ENCODE measurements around the gene RBM39. TPM values are rescaled to one million over a fixed set of nuclear protein-coding genes. Genes with fewer than 3 reads are reported as not detected.
A peak's percentile ranks its signal among the peaks of the same experiment; 100 is the strongest.

RBM39 gene
- total and polyA plus RNA-seq, 9 of the 15 experiments (the other 6 are each of a cell fraction or from before 2014, with no cell fraction given): 143 to 319 (median 228) TPM

DNA sequence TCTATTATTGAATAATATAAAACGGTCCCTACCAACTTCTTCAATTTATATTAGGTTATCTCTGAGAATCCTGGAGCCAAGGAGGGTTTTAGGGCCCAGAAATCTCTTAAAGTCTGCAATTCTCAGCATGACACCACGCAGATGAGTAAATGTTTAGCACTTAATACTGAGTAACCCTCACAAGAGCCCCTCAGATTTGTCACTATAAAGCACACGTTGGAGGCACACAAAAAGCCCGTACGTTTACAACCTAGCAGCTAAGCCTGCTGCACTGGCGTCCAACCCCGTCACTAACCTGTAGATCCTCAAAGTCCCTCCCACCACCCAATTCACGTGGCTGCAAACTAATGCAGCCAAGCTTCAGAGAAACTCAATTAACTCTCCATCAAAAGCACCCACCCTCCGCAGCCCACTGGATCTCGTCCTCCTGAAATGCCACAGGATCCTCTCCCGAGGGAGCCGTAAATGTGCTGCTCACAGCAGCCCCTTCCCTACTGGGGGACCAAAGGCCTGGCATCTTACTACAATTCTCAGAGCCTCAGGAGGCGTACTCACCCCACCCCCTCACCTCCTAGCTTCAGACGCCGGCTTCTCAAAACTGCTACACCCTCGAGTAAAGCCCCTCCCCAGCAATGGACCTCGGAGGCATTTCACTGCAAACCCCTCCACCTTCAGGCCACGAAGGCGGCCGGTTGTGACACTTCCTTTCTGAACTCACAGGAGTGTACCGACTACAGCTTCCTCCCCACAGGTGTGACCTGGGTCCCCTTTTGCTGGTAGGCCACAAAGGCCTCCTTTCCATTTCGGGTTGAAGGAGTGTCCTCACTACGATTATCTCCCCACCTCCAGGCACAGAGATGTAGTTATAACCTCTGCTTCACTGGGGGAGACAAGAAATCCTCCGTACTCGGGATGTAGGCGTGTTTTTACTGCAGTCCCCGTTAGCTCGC lies 78.3 kb downstream of the RBM39 start (continued):
- TF ChIP-seq, protein P1, sequence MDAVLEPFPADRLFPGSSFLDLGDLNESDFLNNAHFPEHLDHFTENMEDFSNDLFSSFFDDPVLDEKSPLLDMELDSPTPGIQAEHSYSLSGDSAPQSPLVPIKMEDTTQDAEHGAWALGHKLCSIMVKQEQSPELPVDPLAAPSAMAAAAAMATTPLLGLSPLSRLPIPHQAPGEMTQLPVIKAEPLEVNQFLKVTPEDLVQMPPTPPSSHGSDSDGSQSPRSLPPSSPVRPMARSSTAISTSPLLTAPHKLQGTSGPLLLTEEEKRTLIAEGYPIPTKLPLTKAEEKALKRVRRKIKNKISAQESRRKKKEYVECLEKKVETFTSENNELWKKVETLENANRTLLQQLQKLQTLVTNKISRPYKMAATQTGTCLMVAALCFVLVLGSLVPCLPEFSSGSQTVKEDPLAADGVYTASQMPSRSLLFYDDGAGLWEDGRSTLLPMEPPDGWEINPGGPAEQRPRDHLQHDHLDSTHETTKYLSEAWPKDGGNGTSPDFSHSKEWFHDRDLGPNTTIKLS (IDR thresholded peaks at IDR 0.05; ENCODE audit: borderline replicate concordance, low read depth): no peak; the same call in 1 of the 2 replicates
- TF ChIP-seq, protein P2, sequence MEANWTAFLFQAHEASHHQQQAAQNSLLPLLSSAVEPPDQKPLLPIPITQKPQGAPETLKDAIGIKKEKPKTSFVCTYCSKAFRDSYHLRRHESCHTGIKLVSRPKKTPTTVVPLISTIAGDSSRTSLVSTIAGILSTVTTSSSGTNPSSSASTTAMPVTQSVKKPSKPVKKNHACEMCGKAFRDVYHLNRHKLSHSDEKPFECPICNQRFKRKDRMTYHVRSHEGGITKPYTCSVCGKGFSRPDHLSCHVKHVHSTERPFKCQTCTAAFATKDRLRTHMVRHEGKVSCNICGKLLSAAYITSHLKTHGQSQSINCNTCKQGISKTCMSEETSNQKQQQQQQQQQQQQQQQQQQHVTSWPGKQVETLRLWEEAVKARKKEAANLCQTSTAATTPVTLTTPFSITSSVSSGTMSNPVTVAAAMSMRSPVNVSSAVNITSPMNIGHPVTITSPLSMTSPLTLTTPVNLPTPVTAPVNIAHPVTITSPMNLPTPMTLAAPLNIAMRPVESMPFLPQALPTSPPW (CRISPR knock-in tag; IDR thresholded peaks at IDR 0.05): no peak
- no peak for TF ChIP-seq ZSCAN32 (CRISPR knock-in tag; IDR thresholded peaks at IDR 0.05)
- TF ChIP-seq ZBTB8A (IDR thresholded peaks at IDR 0.05; ENCODE audit: partially characterized antibody): no peak
- TF ChIP-seq SREBF2 (CRISPR knock-in tag; IDR thresholded peaks at IDR 0.05): no peak
- TF ChIP-seq PHF21A (IDR thresholded peaks at IDR 0.05; ENCODE audit: borderline replicate concordance, low read depth): no peak
- TF ChIP-seq ZNF785 (CRISPR knock-in tag; IDR thresholded peaks at IDR 0.05): no peak
- TF ChIP-seq SIX5 (IDR thresholded peaks at IDR 0.05; ENCODE audit: borderline replicate concordance in 1 of 2, insufficient read depth in 1 of 2, low read depth in 1 of 2, low read length in 2 of 2): no peak
- TF ChIP-seq TARDBP (IDR thresholded peaks at IDR 0.05): no peak
- no peak for TF ChIP-seq GABPB2 (CRISPR knock-in tag; conservative IDR thresholded peaks at IDR 0.05)
- no peak for TF ChIP-seq PPARD (CRISPR knock-in tag; IDR thresholded peaks at IDR 0.05)
- no peak for TF ChIP-seq ZMIZ1 (IDR thresholded peaks at IDR 0.05; ENCODE audit: low read depth in 2 of 2, low read length in 2 of 2)
- no peak for TF ChIP-seq PBX2 (CRISPR knock-in tag; IDR thresholded peaks at IDR 0.05; ENCODE audit: low read depth)
- no peak for TF ChIP-seq PBX2 (tag; conservative IDR thresholded peaks at IDR 0.05; ENCODE audit: low read depth)
- no peak for TF ChIP-seq TAF7 (tag; IDR thresholded peaks at IDR 0.05)
- TF ChIP-seq PCBP1 (IDR thresholded peaks at IDR 0.05; ENCODE audit: low read depth, low read length, poor library complexity, severe bottlenecking): no peak
- peak; percentile 9; the same call in 1 of the 2 replicates for TF ChIP-seq HCFC1 (IDR thresholded peaks at IDR 0.05; ENCODE audit: low read depth, low read length)
